ENCODE data around the gene MAN2A1. TPM values are rescaled to one million over a fixed set of nuclear protein-coding genes. Genes with fewer than 3 reads are reported as not detected.

Gene MAN2A1
- polyA plus RNA-seq, 1 donor from 2014 or later: 5.7 TPM

DNA sequence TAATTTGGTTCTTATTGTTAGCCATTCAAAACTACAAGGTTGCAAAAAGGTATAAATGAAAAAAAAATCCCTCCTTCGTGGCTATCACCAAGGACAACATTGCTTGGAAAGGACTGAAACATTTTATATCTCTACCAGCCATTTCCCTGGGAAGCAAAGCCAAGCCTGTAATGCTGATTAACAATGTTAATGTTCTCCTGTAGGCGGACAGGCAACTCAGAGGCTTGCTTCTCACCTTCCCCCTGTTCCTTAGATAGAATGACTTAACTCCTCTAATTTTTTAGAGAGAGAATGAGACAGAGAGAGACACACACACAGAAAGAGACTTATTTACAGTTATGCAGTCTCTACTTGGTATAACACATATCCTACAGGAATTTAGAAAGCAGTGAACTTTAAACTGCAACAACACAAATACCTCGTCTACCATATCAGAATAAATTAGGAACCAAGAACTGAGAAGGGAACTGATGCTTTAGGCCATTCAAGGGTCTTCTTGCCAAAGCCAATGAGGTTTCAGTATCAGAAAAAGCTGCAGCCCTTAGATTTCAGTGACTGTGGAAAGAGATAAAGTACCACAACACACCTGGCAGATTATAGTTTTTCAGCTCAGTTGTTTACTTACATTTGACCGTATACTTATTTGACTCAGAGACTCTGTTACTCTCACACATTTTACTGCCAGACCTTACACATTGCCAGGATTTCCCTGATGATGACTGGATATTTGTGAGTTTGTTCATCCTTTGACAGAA is 20.9 kb upstream of the MAN2A1 start:
- H3K9me2 ChIP-seq (ENCODE audit: insufficient read depth, low read length): no peaks in the 10 kb centered on the region
- no peak overlapping the region for H3K4me3 ChIP-seq (ENCODE audit: low read length)
- no peaks in the 10 kb centered on the region for H3F3A ChIP-seq (ENCODE audit: insufficient read depth, low read length, poor library complexity, severe bottlenecking)
- no peaks in the 10 kb centered on the region for H3K79me2 ChIP-seq (replicated peaks; ENCODE audit: insufficient read depth, low read length)
- H3K27ac ChIP-seq (ENCODE audit: low read length): no peak overlapping the region
- no peak overlapping the region for H3K9ac ChIP-seq (ENCODE audit: low read length)
- no peaks in the 10 kb centered on the region for H3K36me3 ChIP-seq (ENCODE audit: insufficient read depth, low read length)
- H3K4me2 ChIP-seq (ENCODE audit: low read length): no peak overlapping the region
- no peak overlapping the region for H2AFZ ChIP-seq (ENCODE audit: low read depth, low read length)
- no peaks in the 10 kb centered on the region for H3K27me3 ChIP-seq (ENCODE audit: insufficient read depth, low read depth, low read length)
- TF ChIP-seq, protein P1, sequence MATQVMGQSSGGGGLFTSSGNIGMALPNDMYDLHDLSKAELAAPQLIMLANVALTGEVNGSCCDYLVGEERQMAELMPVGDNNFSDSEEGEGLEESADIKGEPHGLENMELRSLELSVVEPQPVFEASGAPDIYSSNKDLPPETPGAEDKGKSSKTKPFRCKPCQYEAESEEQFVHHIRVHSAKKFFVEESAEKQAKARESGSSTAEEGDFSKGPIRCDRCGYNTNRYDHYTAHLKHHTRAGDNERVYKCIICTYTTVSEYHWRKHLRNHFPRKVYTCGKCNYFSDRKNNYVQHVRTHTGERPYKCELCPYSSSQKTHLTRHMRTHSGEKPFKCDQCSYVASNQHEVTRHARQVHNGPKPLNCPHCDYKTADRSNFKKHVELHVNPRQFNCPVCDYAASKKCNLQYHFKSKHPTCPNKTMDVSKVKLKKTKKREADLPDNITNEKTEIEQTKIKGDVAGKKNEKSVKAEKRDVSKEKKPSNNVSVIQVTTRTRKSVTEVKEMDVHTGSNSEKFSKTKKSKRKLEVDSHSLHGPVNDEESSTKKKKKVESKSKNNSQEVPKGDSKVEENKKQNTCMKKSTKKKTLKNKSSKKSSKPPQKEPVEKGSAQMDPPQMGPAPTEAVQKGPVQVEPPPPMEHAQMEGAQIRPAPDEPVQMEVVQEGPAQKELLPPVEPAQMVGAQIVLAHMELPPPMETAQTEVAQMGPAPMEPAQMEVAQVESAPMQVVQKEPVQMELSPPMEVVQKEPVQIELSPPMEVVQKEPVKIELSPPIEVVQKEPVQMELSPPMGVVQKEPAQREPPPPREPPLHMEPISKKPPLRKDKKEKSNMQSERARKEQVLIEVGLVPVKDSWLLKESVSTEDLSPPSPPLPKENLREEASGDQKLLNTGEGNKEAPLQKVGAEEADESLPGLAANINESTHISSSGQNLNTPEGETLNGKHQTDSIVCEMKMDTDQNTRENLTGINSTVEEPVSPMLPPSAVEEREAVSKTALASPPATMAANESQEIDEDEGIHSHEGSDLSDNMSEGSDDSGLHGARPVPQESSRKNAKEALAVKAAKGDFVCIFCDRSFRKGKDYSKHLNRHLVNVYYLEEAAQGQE (IDR thresholded peaks at IDR 0.05; ENCODE audit: borderline replicate concordance): no peak
- TF ChIP-seq EP300 (conservative IDR thresholded peaks at IDR 0.05; ENCODE audit: poor library complexity, severe bottlenecking) (no peak), POLR2AphosphoS5 (IDR thresholded peaks at IDR 0.05) (no peak), SMC3 (conservative IDR thresholded peaks at IDR 0.05; ENCODE audit: poor library complexity) (no peak), EZH2 (IDR thresholded peaks at IDR 0.05; ENCODE audit: borderline replicate concordance, insufficient read depth, low read length, poor library complexity, severe bottlenecking) (no peak), RAD21 (conservative IDR thresholded peaks at IDR 0.05) (no peak), TAF1 (IDR thresholded peaks at IDR 0.05; ENCODE audit: low read depth) (no peak), MXI1 (conservative IDR thresholded peaks at IDR 0.05; ENCODE audit: poor library complexity, severe bottlenecking) (no peak)
- TF ChIP-seq, protein P2, sequence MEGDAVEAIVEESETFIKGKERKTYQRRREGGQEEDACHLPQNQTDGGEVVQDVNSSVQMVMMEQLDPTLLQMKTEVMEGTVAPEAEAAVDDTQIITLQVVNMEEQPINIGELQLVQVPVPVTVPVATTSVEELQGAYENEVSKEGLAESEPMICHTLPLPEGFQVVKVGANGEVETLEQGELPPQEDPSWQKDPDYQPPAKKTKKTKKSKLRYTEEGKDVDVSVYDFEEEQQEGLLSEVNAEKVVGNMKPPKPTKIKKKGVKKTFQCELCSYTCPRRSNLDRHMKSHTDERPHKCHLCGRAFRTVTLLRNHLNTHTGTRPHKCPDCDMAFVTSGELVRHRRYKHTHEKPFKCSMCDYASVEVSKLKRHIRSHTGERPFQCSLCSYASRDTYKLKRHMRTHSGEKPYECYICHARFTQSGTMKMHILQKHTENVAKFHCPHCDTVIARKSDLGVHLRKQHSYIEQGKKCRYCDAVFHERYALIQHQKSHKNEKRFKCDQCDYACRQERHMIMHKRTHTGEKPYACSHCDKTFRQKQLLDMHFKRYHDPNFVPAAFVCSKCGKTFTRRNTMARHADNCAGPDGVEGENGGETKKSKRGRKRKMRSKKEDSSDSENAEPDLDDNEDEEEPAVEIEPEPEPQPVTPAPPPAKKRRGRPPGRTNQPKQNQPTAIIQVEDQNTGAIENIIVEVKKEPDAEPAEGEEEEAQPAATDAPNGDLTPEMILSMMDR (IDR thresholded peaks at IDR 0.05; ENCODE audit: poor library complexity, severe bottlenecking): no peak
- H3K9me3 ChIP-seq (ENCODE audit: low read length): no peaks in the 10 kb centered on the region
- H4K20me1 ChIP-seq (ENCODE audit: insufficient read depth): no peaks in the 10 kb centered on the region

DNA sequence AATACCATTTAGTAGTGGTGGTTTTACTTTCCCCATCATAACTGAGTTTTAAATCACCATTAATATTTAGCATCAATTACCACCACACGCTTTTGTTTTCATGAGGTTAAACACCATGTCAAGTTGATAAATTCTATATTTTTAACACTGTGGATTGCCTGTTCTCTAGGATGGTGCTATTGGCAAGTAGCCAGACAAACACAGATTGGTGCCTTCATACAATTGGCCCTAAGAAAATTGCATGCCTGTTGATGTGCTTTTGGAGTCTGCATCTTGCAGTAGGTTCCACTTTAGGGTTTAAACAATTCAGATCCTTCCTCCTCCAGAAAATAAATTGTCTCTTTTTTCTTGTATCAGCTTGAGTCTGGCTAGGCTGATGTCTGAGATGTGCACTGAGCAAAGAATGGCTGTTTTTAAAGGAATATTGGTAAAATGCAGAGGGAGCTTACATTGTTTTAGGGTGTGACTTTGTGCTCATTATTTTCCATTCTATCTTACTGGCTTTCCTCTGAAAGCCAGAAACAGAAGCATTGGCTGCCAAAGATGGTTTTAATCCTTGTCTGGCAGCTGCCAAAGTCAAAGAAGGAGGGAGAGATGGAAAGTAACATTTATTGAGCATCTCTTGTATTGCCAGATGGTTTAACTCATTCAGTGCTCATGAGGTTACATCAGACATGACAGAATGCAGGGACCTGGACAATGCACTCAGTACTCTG is 19.6 kb upstream of the MAN2A1 start:
- no peaks in the 10 kb centered on the region for H3K9me3 ChIP-seq (ENCODE audit: low read length)
- no peak overlapping the region for H2AFZ ChIP-seq (ENCODE audit: low read depth, low read length)
- H3K27me3 ChIP-seq (ENCODE audit: insufficient read depth, low read depth, low read length): no peaks in the 10 kb centered on the region
- no peak overlapping the region for H3K4me3 ChIP-seq (ENCODE audit: low read length)
- H3K79me2 ChIP-seq (replicated peaks; ENCODE audit: insufficient read depth, low read length): no peaks in the 10 kb centered on the region
- H3K36me3 ChIP-seq (ENCODE audit: insufficient read depth, low read length): no peaks in the 10 kb centered on the region
- no peaks in the 10 kb centered on the region for H3F3A ChIP-seq (ENCODE audit: insufficient read depth, low read length, poor library complexity, severe bottlenecking)
- no peaks in the 10 kb centered on the region for H4K20me1 ChIP-seq (ENCODE audit: insufficient read depth)
- TF ChIP-seq TAF1 (IDR thresholded peaks at IDR 0.05; ENCODE audit: low read depth): no peak
- H3K9me2 ChIP-seq (ENCODE audit: insufficient read depth, low read length): no peaks in the 10 kb centered on the region
- no peak overlapping the region for H3K27ac ChIP-seq (ENCODE audit: low read length)
- H3K4me2 ChIP-seq (ENCODE audit: low read length): no peak overlapping the region
- no peak overlapping the region for H3K9ac ChIP-seq (ENCODE audit: low read length)

Measured in neural cell (in vitro differentiated cells).